Fibroblast of the aortic adventitia (primary cell): ENCODE results near the gene GUCY2F. TPM values are rescaled to one million over a fixed set of nuclear protein-coding genes. Genes with fewer than 3 reads are reported as not detected.
A peak's percentile ranks its signal among the peaks of the same experiment; 100 is the strongest.

Experiments
- DNase-seq: peaks from one replicate; pipeline ENCODE4 v3.0.0-alpha.2; 2010; ENCODE audit warnings: low read depth
- H3K4me3 ChIP-seq: 2 replicates; pipeline ENCODE4 v1.5.1; 2011; ENCODE audit warnings: low read depth, mild to moderate bottlenecking, control low read depth, low read length, moderate library complexity
- CTCF ChIP-seq: IDR thresholded peaks from 2 replicates; pipeline ENCODE4 v1.5.1; 2011; ENCODE audit warnings: mild to moderate bottlenecking, low read length, control low read depth, inconsistent platforms; ENCODE audit not compliant: insufficient read depth
- total RNA-seq: library from RNA; depleted of rRNA; stranded (reverse); fragments of >200 nt; gene quantifications from 2 replicates; pipeline ENCODE4 v1.2.3, GENCODE V29; 2012; ENCODE audit warnings: low replicate concordance

The GUCY2F gene
- total RNA-seq, 1 donor: under 0.01 TPM

- no peak for TF ChIP-seq CTCF
- no peak for DNase-seq
- no peak overlapping the region for H3K4me3 ChIP-seq
Measured at GRCh38 chrX:109382332-109382731, 99.6 kb downstream of the GUCY2F start.

- peak; percentile 2 for DNase-seq
- TF ChIP-seq CTCF: no peak
- H3K4me3 ChIP-seq: no peak overlapping the region
Measured at GRCh38 chrX:109378281-109378680, 103.6 kb downstream of the GUCY2F start.

- H3K4me3 ChIP-seq: no peak overlapping the region
- no peak for TF ChIP-seq CTCF
- no peak for DNase-seq
Measured at GRCh38 chrX:109374262-109374960, 107.5 kb downstream of the GUCY2F start.

- H3K4me3 ChIP-seq: no peak overlapping the region
- no peak for DNase-seq
- no peak for TF ChIP-seq CTCF
Measured at GRCh38 chrX:109373468-109373867, 108.4 kb downstream of the GUCY2F start.

- H3K4me3 ChIP-seq: no peak overlapping the region
- no peak for TF ChIP-seq CTCF
- no peak for DNase-seq
Measured at GRCh38 chrX:109372716-109373115, 109.2 kb downstream of the GUCY2F start.

GRCh38 chrX:109372291-109372690 lies 109.6 kb downstream of the GUCY2F start:
- TF ChIP-seq CTCF: no peak
- H3K4me3 ChIP-seq: no peak overlapping the region
- no peak for DNase-seq

GRCh38 chrX:109362101-109362500 lies 119.8 kb downstream of the GUCY2F start:
- DNase-seq: no peak
- no peak overlapping the region for H3K4me3 ChIP-seq
- TF ChIP-seq CTCF: no peak
